ENCODE results near the gene NYNRIN. TPM values are rescaled to one million over a fixed set of nuclear protein-coding genes. Genes with fewer than 3 reads are reported as not detected.
A peak's percentile ranks its signal among the peaks of the same experiment; 100 is the strongest.

The NYNRIN gene
- total RNA-seq, 1 donor from 2014 or later = 30.8 TPM

GRCh38 chr14:24414732-24415420 is 16.1 kb downstream of the NYNRIN start:
- DNase-seq (ENCODE audit: low spot score) = no peak

- no peak for DNase-seq (ENCODE audit: low spot score)
Measured at GRCh38 chr14:24415421-24416253, 16.8 kb downstream of the NYNRIN start.

- no peak for DNase-seq (ENCODE audit: low spot score)
Measured at GRCh38 chr14:24416254-24416931, 17.6 kb downstream of the NYNRIN start.

- no peak for DNase-seq (ENCODE audit: low spot score)
Measured at GRCh38 chr14:24416932-24417619, 18.3 kb downstream of the NYNRIN start.

- no peak for DNase-seq (ENCODE audit: low spot score)
Measured at GRCh38 chr14:24417832-24418491, 19.2 kb downstream of the NYNRIN start.

GRCh38 chr14:24418492-24418873 is 19.7 kb downstream of the NYNRIN start:
- no peak for DNase-seq (ENCODE audit: low spot score)

- DNase-seq (ENCODE audit: low spot score) = no peak
Measured at GRCh38 chr14:24422261-24422660, 23.5 kb downstream of the NYNRIN start.

GRCh38 chr14:24422694-24423601 is 24.1 kb downstream of the NYNRIN start:
- no peak for DNase-seq (ENCODE audit: low spot score)

- peak; percentile 80 for DNase-seq (ENCODE audit: low spot score)
Measured at GRCh38 chr14:24425704-24426103, 26.9 kb downstream of the NYNRIN start.

GRCh38 chr14:24426150-24426911 is 27.5 kb downstream of the NYNRIN start:
- DNase-seq (ENCODE audit: low spot score) = no peak

GRCh38 chr14:24426912-24427536 is 28.2 kb downstream of the NYNRIN start:
- no peak for DNase-seq (ENCODE audit: low spot score)

- DNase-seq (ENCODE audit: low spot score) = no peak
Measured at GRCh38 chr14:24427537-24428508, 29.0 kb downstream of the NYNRIN start.

- no peak for DNase-seq (ENCODE audit: low spot score)
Measured at GRCh38 chr14:24428628-24429394, 30.0 kb downstream of the NYNRIN start.

- DNase-seq (ENCODE audit: low spot score) = peak; percentile 97
Measured at GRCh38 chr14:24429395-24430142, 30.8 kb downstream of the NYNRIN start, which contains the start of the genes CBLN3 and KHNYN. Gene CBLN3, minus strand, starts transcription at chr14:24429668. Its CDS starts 614 bp downstream, at chr14:24429054. Gene KHNYN, plus strand, starts transcription at chr14:24429954. Its CDS starts 777 bp downstream, at chr14:24430731.

GRCh38 chr14:24430143-24430681 is 31.4 kb downstream of the NYNRIN start:
- DNase-seq (ENCODE audit: low spot score) = peak; percentile 94
